HepG2 (cell line): ENCODE measurements around the gene IFI35. TPM values are rescaled to one million over a fixed set of nuclear protein-coding genes. Genes with fewer than 3 reads are reported as not detected.

ENCODE experiments used
- CCAR2 ChIP-seq: fragments of 200-400 bp; formaldehyde crosslinking; optimal IDR thresholded peaks from 2 replicates; pipeline ENCODE3; 2018; ENCODE audit warnings: low read depth, mild to moderate bottlenecking, low read length, moderate library complexity
- DZIP1 ChIP-seq: sonication (generic); formaldehyde crosslinking; IDR thresholded peaks from 2 replicates; pipeline ENCODE4 v1.5.0; 2020; ENCODE audit warnings: mild to moderate bottlenecking, missing genetic modification reagents
- ESRRA ChIP-seq: sonication (generic); formaldehyde crosslinking; IDR thresholded peaks from 2 replicates; pipeline ENCODE4 v1.5.1; 2020; ENCODE audit warnings: mild to moderate bottlenecking, low read depth, missing genetic modification reagents
- KDM3A ChIP-seq: IDR thresholded peaks from 2 replicates; pipeline ENCODE4 v1.6.1; 2018; ENCODE audit warnings: low read depth, missing compliant biosample characterization
- KDM4B ChIP-seq: sonication (generic); formaldehyde crosslinking; IDR thresholded peaks from 2 replicates; pipeline ENCODE4 v1.4.0; 2020; ENCODE audit warnings: missing genetic modification reagents
- KDM5A ChIP-seq: fragments of 200-600 bp; sonication (generic); IDR thresholded peaks from 2 replicates; pipeline ENCODE4 v1.7.0; 2018; ENCODE audit warnings: antibody characterized with exemption, mild to moderate bottlenecking, low read length, borderline replicate concordance
- NFAT5 ChIP-seq: sonication (generic); formaldehyde crosslinking; IDR thresholded peaks from 2 replicates; pipeline ENCODE4 v1.4.0; 2020; ENCODE audit warnings: missing genetic modification reagents
- PRPF4 ChIP-seq: fragments of 200-400 bp; formaldehyde crosslinking; IDR thresholded peaks from 2 replicates; pipeline ENCODE4 v1.6.1; 2016; ENCODE audit warnings: low read length, low read depth; ENCODE audit not compliant: poor library complexity, severe bottlenecking
- RFX3 ChIP-seq: IDR thresholded peaks from 2 replicates; pipeline ENCODE4 v1.6.1; 2016; ENCODE audit warnings: missing biosample characterization, missing genetic modification reagents
- SNAI1 ChIP-seq: sonication (generic); formaldehyde crosslinking; IDR thresholded peaks from 2 replicates; pipeline ENCODE4 v1.5.0; 2020; ENCODE audit warnings: mild to moderate bottlenecking, missing genetic modification reagents, borderline replicate concordance
- SRSF4 ChIP-seq: fragments of 200-400 bp; formaldehyde crosslinking; IDR thresholded peaks from one replicate; pipeline ENCODE4 v1.6.1; 2018; ENCODE audit warnings: mild to moderate bottlenecking, low read depth, low read length, moderate library complexity; ENCODE audit not compliant: poor library complexity, severe bottlenecking
- ZNF543 ChIP-seq: sonication (generic); formaldehyde crosslinking; IDR thresholded peaks from 2 replicates; pipeline ENCODE4 v1.4.0; 2020; ENCODE audit warnings: mild to moderate bottlenecking, missing genetic modification reagents
- ZNF574 ChIP-seq: sonication (generic); formaldehyde crosslinking; IDR thresholded peaks from 2 replicates; pipeline ENCODE4 v1.4.0; 2020; ENCODE audit warnings: missing genetic modification reagents
- ZNF598 ChIP-seq: sonication (generic); formaldehyde crosslinking; IDR thresholded peaks from 2 replicates; pipeline ENCODE4 v1.5.1; 2020; ENCODE audit warnings: mild to moderate bottlenecking, missing genetic modification reagents, borderline replicate concordance
- ZNF678 ChIP-seq: sonication (generic); formaldehyde crosslinking; IDR thresholded peaks from 2 replicates; pipeline ENCODE4 v1.4.0; 2020; ENCODE audit warnings: mild to moderate bottlenecking, missing genetic modification reagents
- ZNF775 ChIP-seq: sonication (generic); formaldehyde crosslinking; IDR thresholded peaks from 2 replicates; pipeline ENCODE4 v1.4.0; 2020; ENCODE audit warnings: missing genetic modification reagents, mild to moderate bottlenecking, moderate library complexity, borderline replicate concordance
- ZNF782 ChIP-seq: sonication (generic); formaldehyde crosslinking; IDR thresholded peaks from 2 replicates; pipeline ENCODE4 v1.4.0; 2020; ENCODE audit warnings: missing genetic modification reagents, mild to moderate bottlenecking, borderline replicate concordance
- polyA plus RNA-seq, 8 experiments: library from polyadenylated mRNA; depleted of rRNA in 3 of 8; stranded (reverse) in 7 of 8; unstranded in 1 of 8; fragments of >200 nt; fragmentation: Illumina TruSeq in 4 of 8; extraction: Trizol in 4 of 8; gene quantifications; 2 replicates each; pipeline versions ENCODE4 v1.2.1 to v1.2.3, GENCODE V29; 2011 to 2016; ENCODE audit warnings: low read depth in 4 of 8, missing spikeins in 1 of 8, mixed read lengths in 1 of 8; ENCODE audit not compliant: insufficient read depth in 1 of 8
- total RNA-seq, 5 experiments: library from RNA; depleted of rRNA; stranded (reverse); fragments of >200 nt; fragmentation: Illumina TruSeq; extraction: Trizol; gene quantifications; 2 replicates each; pipeline ENCODE4 v1.2.3, GENCODE V29; 2016; ENCODE audit warnings: low read depth in 1 of 5

IFI35 gene
- total and polyA plus RNA-seq, 2 of the 13 experiments (the other 11 are each of a cell fraction or from before 2014, with no cell fraction given): 28.9 to 38.1 TPM

GRCh38 chr17:42997984-42998938 lies 8.3 kb upstream of the IFI35 start, which contains the start of gene RPL27 (continued):
- TF ChIP-seq NFAT5 (CRISPR knock-in tag) (no peak), ZNF598 (CRISPR knock-in tag) (peak; percentile 96; the same call in 1 of the 2 replicates), ESRRA (peak; percentile 87; the same call in 1 of the 2 replicates), SRSF4 (no peak), ZNF775 (CRISPR knock-in tag) (peak; percentile 78), RFX3 (CRISPR knock-in tag) (no peak), ZNF574 (CRISPR knock-in tag) (peak; percentile 98), ZNF678 (no peak), KDM5A (peak; percentile 94), ZNF543 (CRISPR knock-in tag) (peak; percentile 90), KDM4B (CRISPR knock-in tag) (peak; percentile 94), SNAI1 (CRISPR knock-in tag) (no peak), ZNF782 (CRISPR knock-in tag) (peak; percentile 97; the same call in 1 of the 2 replicates), PRPF4 (peak; percentile 97), KDM3A (CRISPR knock-in tag) (peak; percentile 98), DZIP1 (peak; percentile 81; the same call in 1 of the 2 replicates), CCAR2 (peak; percentile 99)
